ENCODE data around the gene MCOLN2.

MCOLN2 gene

GRCh38 chr1:84887261-84887934 is 109.5 kb downstream of the MCOLN2 start:
- no peak overlapping the region for H3K4me3 ChIP-seq (ENCODE audit: low read depth, low read length)
- H3K9me3 ChIP-seq (ENCODE audit: severe bottlenecking), result no peaks in the 10 kb centered on the region
- TF ChIP-seq CTCF (IDR thresholded peaks at IDR 0.05; ENCODE audit: low read depth, low read length), result no peak
- H3K27me3 ChIP-seq (ENCODE audit: insufficient read depth, low read depth, severe bottlenecking), result peaks cover 2% of the 10 kb centered on the region
- no peak for DNase-seq
- no peaks in the 10 kb centered on the region for H3K36me3 ChIP-seq
- no peak overlapping the region for H3K27ac ChIP-seq

- DNase-seq, result no peak
- no peak for TF ChIP-seq CTCF (IDR thresholded peaks at IDR 0.05; ENCODE audit: low read depth, low read length)
Observed at GRCh38 chr1:84885469-84885868, 111.4 kb downstream of the MCOLN2 start.

GRCh38 chr1:84884671-84885389 is 112.1 kb downstream of the MCOLN2 start:
- no peak for TF ChIP-seq CTCF (IDR thresholded peaks at IDR 0.05; ENCODE audit: low read depth, low read length)
- DNase-seq, result no peak
- Histone ChIP-seq H3K27me3 (ENCODE audit: insufficient read depth, low read depth, severe bottlenecking) (no peaks in the 10 kb centered on the region), H3K9me3 (ENCODE audit: severe bottlenecking) (peaks cover 5% of the 10 kb centered on the region), H3K4me3 (ENCODE audit: low read depth, low read length) (no peak overlapping the region), H3K36me3 (no peaks in the 10 kb centered on the region), H3K27ac (no peak overlapping the region)

More at GRCh38 chr1:84885469-84885868, 111.4 kb downstream of the MCOLN2 start:
- Histone ChIP-seq H3K36me3 (no peaks in the 10 kb centered on the region), H3K27me3 (ENCODE audit: insufficient read depth, low read depth, severe bottlenecking) (no peaks in the 10 kb centered on the region), H3K27ac (no peak overlapping the region), H3K9me3 (ENCODE audit: severe bottlenecking) (peaks cover 5% of the 10 kb centered on the region), H3K4me3 (ENCODE audit: low read depth, low read length) (no peak overlapping the region)

- no peak overlapping the region for H3K4me3 ChIP-seq (ENCODE audit: low read depth, low read length)
- no peak for TF ChIP-seq CTCF (IDR thresholded peaks at IDR 0.05; ENCODE audit: low read depth, low read length)
- H3K27ac ChIP-seq, result no peak overlapping the region
- peaks cover 5% of the 10 kb centered on the region for H3K9me3 ChIP-seq (ENCODE audit: severe bottlenecking)
- H3K36me3 ChIP-seq, result no peaks in the 10 kb centered on the region
- no peaks in the 10 kb centered on the region for H3K27me3 ChIP-seq (ENCODE audit: insufficient read depth, low read depth, severe bottlenecking)
- DNase-seq, result no peak
Observed at GRCh38 chr1:84883286-84883685, 113.6 kb downstream of the MCOLN2 start.

- Histone ChIP-seq H3K27me3 (ENCODE audit: insufficient read depth, low read depth, severe bottlenecking) (no peaks in the 10 kb centered on the region), H3K27ac (no peak overlapping the region), H3K36me3 (no peaks in the 10 kb centered on the region), H3K9me3 (ENCODE audit: severe bottlenecking) (peaks cover 5% of the 10 kb centered on the region), H3K4me3 (ENCODE audit: low read depth, low read length) (no peak overlapping the region)
- no peak for TF ChIP-seq CTCF (IDR thresholded peaks at IDR 0.05; ENCODE audit: low read depth, low read length)
- no peak for DNase-seq
Observed at GRCh38 chr1:84877592-84877991, 119.3 kb downstream of the MCOLN2 start.

Data from WERI-Rb-1 (cell line).